Cardiac muscle cell (in vitro differentiated cells and primary cell): ENCODE data around the gene ST7. TPM values are rescaled to one million over a fixed set of nuclear protein-coding genes. Genes with fewer than 3 reads are reported as not detected.

Source experiments
- DNase-seq, 2 donors: peaks; one replicate each; pipeline versions ENCODE4 v3.0.0 to v3.0.0-alpha.2; 2010 to 2017; ENCODE audit warnings: low read depth in 1 of 2, low spot score in 1 of 2
- H3K27ac ChIP-seq: fragments of 200-600 bp; sonication (generic); 2 replicates; pipeline ENCODE4 v1.5.1; 2016
- H3K27me3 ChIP-seq: fragments of 200-600 bp; sonication (generic); 2 replicates; pipeline ENCODE4 v1.6.0; 2016; ENCODE audit warnings: control low read depth
- H3K36me3 ChIP-seq: fragments of 200-600 bp; sonication (generic); 2 replicates; pipeline ENCODE4 v1.5.1; 2016; ENCODE audit warnings: control low read depth
- H3K4me1 ChIP-seq: fragments of 200-600 bp; sonication (generic); 2 replicates; pipeline ENCODE4 v1.8.1; 2017; ENCODE audit warnings: low read depth, mild to moderate bottlenecking, mixed run types
- H3K4me3 ChIP-seq: fragments of 200-600 bp; sonication (generic); 2 replicates; pipeline ENCODE4 v1.5.1; 2016; ENCODE audit warnings: mild to moderate bottlenecking
- H3K9me3 ChIP-seq: fragments of 200-600 bp; sonication (generic); 2 replicates; pipeline ENCODE4 v1.5.1; 2017; ENCODE audit warnings: low read depth, mild to moderate bottlenecking, control low read depth
- CTCF ChIP-seq: IDR thresholded peaks from 2 replicates; pipeline ENCODE4 v1.5.1; 2012; ENCODE audit warnings: low read depth, mild to moderate bottlenecking, low read length
- polyA plus RNA-seq: library from polyadenylated mRNA; unstranded; fragments of >200 nt; fragmentation: Nextera tagmentation; extraction: Ambion mirVana; gene quantifications from 2 replicates; pipeline ENCODE4 v1.2.1, GENCODE V29; 2016
- total RNA-seq: library from RNA; depleted of rRNA; stranded (reverse); fragments of >200 nt; gene quantifications from 2 replicates; pipeline ENCODE4 v1.2.3, GENCODE V29; 2016

The ST7 gene
- total and polyA plus RNA-seq, 2 experiments from 2014 or later, result 83.5 to 96.7 TPM

- H3K27me3 ChIP-seq, result no peaks in the 10 kb centered on the region
- H3K4me3 ChIP-seq, result no peak overlapping the region
- no peaks in the 10 kb centered on the region for H3K9me3 ChIP-seq
- H3K4me1 ChIP-seq, result peaks cover 11% of the 10 kb centered on the region
- DNase-seq, result no peak
- TF ChIP-seq CTCF, result no peak
- no peaks in the 10 kb centered on the region for H3K36me3 ChIP-seq
- H3K27ac ChIP-seq, result no peak overlapping the region
These were observed 296.9 kb downstream of the ST7 start for GRCh38 chr7:117250245-117250644.

GRCh38 chr7:117250801-117251200, 297.5 kb downstream of the ST7 start:
- DNase-seq, result peak in 1 of 2 donors; percentile 24
- no peak for TF ChIP-seq CTCF
- Histone ChIP-seq H3K27me3 (no peaks in the 10 kb centered on the region), H3K36me3 (no peaks in the 10 kb centered on the region), H3K9me3 (no peaks in the 10 kb centered on the region), H3K4me3 (no peak overlapping the region), H3K27ac (no peak overlapping the region), H3K4me1 (peaks cover 11% of the 10 kb centered on the region)

- Histone ChIP-seq H3K36me3 (no peaks in the 10 kb centered on the region), H3K27me3 (no peaks in the 10 kb centered on the region), H3K27ac (no peak overlapping the region), H3K9me3 (no peaks in the 10 kb centered on the region), H3K4me1 (peaks cover 11% of the 10 kb centered on the region), H3K4me3 (no peak overlapping the region)
- DNase-seq, result peak in 1 of 2 donors; percentile 47
- no peak for TF ChIP-seq CTCF
These were observed 298.4 kb downstream of the ST7 start for GRCh38 chr7:117251687-117252086.

- Histone ChIP-seq H3K27me3 (no peaks in the 10 kb centered on the region), H3K9me3 (no peaks in the 10 kb centered on the region), H3K27ac (no peak overlapping the region), H3K4me1 (no peaks in the 10 kb centered on the region), H3K36me3 (no peaks in the 10 kb centered on the region), H3K4me3 (no peak overlapping the region)
- TF ChIP-seq CTCF, result no peak
- peak in 1 of 2 donors; percentile 48 for DNase-seq
These were observed 306.3 kb downstream of the ST7 start for GRCh38 chr7:117259615-117260014.

- no peak for TF ChIP-seq CTCF
- H3K36me3 ChIP-seq, result no peaks in the 10 kb centered on the region
- H3K9me3 ChIP-seq, result no peaks in the 10 kb centered on the region
- DNase-seq, result no peak
- no peaks in the 10 kb centered on the region for H3K4me1 ChIP-seq
- no peaks in the 10 kb centered on the region for H3K27me3 ChIP-seq
- H3K4me3 ChIP-seq, result no peak overlapping the region
- H3K27ac ChIP-seq, result no peak overlapping the region
These were observed 309.2 kb downstream of the ST7 start for GRCh38 chr7:117262546-117262945.

GRCh38 chr7:117264716-117265115, 311.4 kb downstream of the ST7 start:
- H3K4me3 ChIP-seq, result no peak overlapping the region
- H3K27ac ChIP-seq, result no peak overlapping the region
- no peaks in the 10 kb centered on the region for H3K4me1 ChIP-seq
- no peak for TF ChIP-seq CTCF
- DNase-seq, result no peak
- H3K36me3 ChIP-seq, result no peaks in the 10 kb centered on the region
- H3K27me3 ChIP-seq, result no peaks in the 10 kb centered on the region
- H3K9me3 ChIP-seq, result no peaks in the 10 kb centered on the region
